K562 (cell line): ENCODE results near the gene GLB1L2. TPM values are rescaled to one million over a fixed set of nuclear protein-coding genes. Genes with fewer than 3 reads are reported as not detected.

Source experiments
- ATAC-seq: fragments of 200-7000 bp; cut with Tn5 transposase; 3 replicates; pipeline ENCODE4 v1.9.1; 2020; ENCODE audit warnings: moderate library complexity
- BruUV-seq: library from RNA; stranded (reverse); fragments of 400-500 nt; replicated peaks from 2 replicates; lab custom pipeline; 2021; lab: Mats Ljungman, UMichigan
- CTCF ChIA-PET: fragments of 300-600 bp; formaldehyde crosslinking; extraction: SDS; loops from one replicate; lab custom pipeline; 2021; ENCODE audit warnings: low intra/inter-chr PET ratio; lab: Yijun Ruan, JAX
- POLR2A ChIA-PET: fragments of 300-600, 350-650 bp; sonication (Branson Sonifier 250); formaldehyde crosslinking; extraction: SDS; loops from one replicate; lab custom pipeline; 2021; ENCODE audit warnings: antibody characterized with exemption, inconsistent platforms; lab: Yijun Ruan, JAX
- DNase-seq, 4 experiments: peaks; one replicate each; pipeline versions ENCODE4 v3.0.0 to v3.0.0-alpha.2; 2011 to 2018; ENCODE audit warnings: low spot score in 3 of 4, mixed read lengths in 3 of 4; ENCODE audit errors: extremely low read depth in 1 of 4
- FAIRE-seq: peaks from 2 replicates; lab custom pipeline; 2011; peaks lifted over from hg19 to GRCh38; lab: Jason Lieb, UNC
- H2AFZ ChIP-seq: 2 replicates; pipeline ENCODE4 v1.6.0; 2011; ENCODE audit warnings: low read depth, low read length, control low read depth, inconsistent platforms
- H3K27ac ChIP-seq: fragments of 200-600 bp; 3 replicates; pipeline ENCODE4 v1.8.0; 2011; ENCODE audit warnings: low read depth, mild to moderate bottlenecking, control low read depth, inconsistent platforms, low read length, moderate library complexity, mixed read lengths; ENCODE audit errors: extremely low read depth
- H3K27me3 ChIP-seq, 2 experiments: fragments of 300-600 bp in 1 of 2; 2 replicates in 1 of 2; 3 replicates in 1 of 2; pipeline versions ENCODE4 v1.6.0 to v1.8.0; 2011; ENCODE audit warnings: inconsistent platforms in 2 of 2, low read length in 2 of 2, mild to moderate bottlenecking in 1 of 2, mixed read lengths in 1 of 2, moderate library complexity in 1 of 2; ENCODE audit not compliant: control insufficient read depth in 2 of 2, insufficient read depth in 2 of 2
- H3K36me3 ChIP-seq: fragments of 300-600 bp; 3 replicates; pipeline ENCODE4 v1.8.0; 2011; ENCODE audit warnings: mild to moderate bottlenecking, low read length, inconsistent platforms; ENCODE audit not compliant: control insufficient read depth, insufficient read depth
- H3K4me1 ChIP-seq, 2 experiments: fragments of 200-600 bp in 1 of 2; replicated peaks in 1 of 2; 2 replicates in 1 of 2; 3 replicates in 1 of 2; pipeline versions ENCODE4 v1.5.1 to v1.8.0; 2011; ENCODE audit warnings: inconsistent platforms in 2 of 2, low read length in 2 of 2, mild to moderate bottlenecking in 1 of 2, mixed read lengths in 1 of 2, moderate library complexity in 1 of 2; ENCODE audit not compliant: control insufficient read depth in 2 of 2, insufficient read depth in 2 of 2
- H3K4me2 ChIP-seq: 2 replicates; pipeline ENCODE4 v1.6.1; 2011; ENCODE audit warnings: low read length, control low read depth, inconsistent platforms, mixed read lengths; ENCODE audit not compliant: insufficient read depth
- H3K4me3 ChIP-seq: fragments of 200-600 bp; sonication (generic), shearing (Covaris generic); 2 replicates; pipeline ENCODE4 v1.5.1; 2016; ENCODE audit warnings: control low read depth, inconsistent platforms
- H3K79me2 ChIP-seq: fragments of 200-600 bp; 3 replicates; pipeline ENCODE4 v1.8.0; 2011; ENCODE audit warnings: low read length, inconsistent platforms; ENCODE audit not compliant: control insufficient read depth, insufficient read depth
- H3K9ac ChIP-seq, 2 experiments: 2 replicates each; pipeline versions ENCODE4 v1.6.0 to v1.6.1; 2011; ENCODE audit warnings: low read depth in 2 of 2, low read length in 2 of 2, control low read depth in 1 of 2, inconsistent platforms in 1 of 2, mild to moderate bottlenecking in 1 of 2, mixed read lengths in 1 of 2; ENCODE audit not compliant: insufficient read depth in 1 of 2
- H3K9me1 ChIP-seq: one replicate; pipeline ENCODE4 v1.6.0; 2011; ENCODE audit warnings: inconsistent platforms, mild to moderate bottlenecking, low read length, moderate library complexity; ENCODE audit not compliant: control insufficient read depth, insufficient read depth
- H3K9me3 ChIP-seq: replicated peaks from 2 replicates; pipeline ENCODE4 v1.5.1; 2011; ENCODE audit warnings: low read depth, low read length, inconsistent platforms; ENCODE audit not compliant: control insufficient read depth, insufficient read depth
- H4K20me1 ChIP-seq: replicated peaks from 2 replicates; pipeline ENCODE4 v1.6.1; 2011; ENCODE audit warnings: low read length, inconsistent platforms, mixed read lengths; ENCODE audit not compliant: control insufficient read depth, insufficient read depth
- HNRNPLL ChIP-seq: fragments of 200-400 bp; formaldehyde crosslinking; IDR thresholded peaks from 2 replicates; pipeline ENCODE4 v1.6.1; 2017; ENCODE audit warnings: low read length, low read depth, mild to moderate bottlenecking; ENCODE audit not compliant: poor library complexity, severe bottlenecking
- L3MBTL2 ChIP-seq: fragments of 450-650 bp; IDR thresholded peaks from 2 replicates; pipeline ENCODE4 v1.6.1; 2016; ENCODE audit warnings: mild to moderate bottlenecking, moderate library complexity
- MEF2D ChIP-seq: conservative IDR thresholded peaks from 2 replicates; pipeline ENCODE4 v1.6.1; 2016; ENCODE audit warnings: low read depth, missing genetic modification characterization, missing compliant biosample characterization
- PCBP2 ChIP-seq: fragments of 200-400 bp; formaldehyde crosslinking; IDR thresholded peaks from 2 replicates; pipeline ENCODE4 v1.6.1; 2018; ENCODE audit warnings: low read length, low read depth, mild to moderate bottlenecking, moderate library complexity; ENCODE audit not compliant: poor library complexity, severe bottlenecking
- PHF20 ChIP-seq: fragments of 450-650 bp; IDR thresholded peaks from 2 replicates; pipeline ENCODE4 v1.6.1; 2018; ENCODE audit not compliant: partially characterized antibody
- RREB1 ChIP-seq: fragments of 250-450 bp; sonication (Bioruptor Pico); IDR thresholded peaks from 2 replicates; pipeline ENCODE4 v1.4.0; 2020
- SOX6 ChIP-seq: fragments of 450-650 bp; IDR thresholded peaks from 2 replicates; pipeline ENCODE4 v1.6.1; 2014; ENCODE audit warnings: mild to moderate bottlenecking
- ZBTB11 ChIP-seq, 3 experiments: fragments of 200-800 bp in 1 of 3; fragments of 250-450 bp in 1 of 3; fragments of 450-650 bp in 1 of 3; sonication (Bioruptor Pico) in 1 of 3; sonication (Bioruptor generic) in 1 of 3; formaldehyde crosslinking in 1 of 3; IDR thresholded peaks; 2 replicates each; pipeline versions ENCODE4 v1.6.1 to v1.8.0; 2016 to 2022; ENCODE audit warnings: mild to moderate bottlenecking in 2 of 3, missing genetic modification characterization in 2 of 3, missing compliant biosample characterization in 1 of 3, moderate library complexity in 1 of 3
- ZNF239 ChIP-seq: fragments of 250-450 bp; sonication (Bioruptor Pico); IDR thresholded peaks from 2 replicates; pipeline ENCODE4 v1.4.0; 2020; ENCODE audit warnings: mild to moderate bottlenecking
- ZNF778 ChIP-seq: fragments of 450-650 bp; formaldehyde crosslinking; IDR thresholded peaks from 2 replicates; pipeline ENCODE4 v1.4.0; 2020; ENCODE audit warnings: mild to moderate bottlenecking, moderate library complexity
- WGBS: fragments of 100-300 bp; shearing (Covaris generic); methylation state at CpG from one replicate; pipeline ENCODE4 v1.1.6; 2016; ENCODE audit warnings: low coverage, mixed read lengths; ENCODE audit not compliant: insufficient coverage; ENCODE audit errors: missing lambda C conversion rate; 5-methylcytosine and 5-hydroxymethylcytosine counted together
- in situ Hi-C: fragments of 300-500 bp; cut with MboI; formaldehyde crosslinking; loops from 4 replicates; pipeline ENCODE4 v1.15.0; 2018; ENCODE audit warnings: inconsistent platforms, mixed read lengths
- intact Hi-C: fragments of 100-400 bp; cut with micrococcal nuclease; formaldehyde crosslinking; loops from 2 replicates; pipeline ENCODE4 v1.14.2; 2022
- polyA plus RNA-seq, 8 experiments: library from polyadenylated mRNA; depleted of rRNA in 4 of 8; stranded (reverse) in 5 of 8; unstranded in 3 of 8; fragments of >200 nt; fragmentation: Nextera tagmentation in 2 of 8; fragmentation: Illumina TruSeq in 1 of 8; extraction: Ambion mirVana in 2 of 8; extraction: Trizol in 1 of 8; gene quantifications; 2 replicates each; pipeline versions ENCODE4 v1.2.1 to v1.2.3, GENCODE V29; 2011 to 2014; ENCODE audit warnings: inconsistent platforms in 1 of 8, missing spikeins in 1 of 8
- total RNA-seq, 7 experiments: library from RNA; depleted of rRNA in 6 of 7; stranded (reverse); fragments of >200 nt in 6 of 7; fragmentation: Illumina TruSeq in 2 of 7; extraction: Trizol in 2 of 7; gene quantifications; 2 replicates each; pipeline versions ENCODE4 v1.2.1 to v1.2.3, GENCODE V29; 2011 to 2021; ENCODE audit warnings: low replicate concordance in 1 of 7

The GLB1L2 gene
- total and polyA plus RNA-seq, 9 of the 15 experiments (the other 6 are each of a cell fraction or from before 2014, with no cell fraction given), result 0.84 to 21.4 (median 13.8) TPM

DNA sequence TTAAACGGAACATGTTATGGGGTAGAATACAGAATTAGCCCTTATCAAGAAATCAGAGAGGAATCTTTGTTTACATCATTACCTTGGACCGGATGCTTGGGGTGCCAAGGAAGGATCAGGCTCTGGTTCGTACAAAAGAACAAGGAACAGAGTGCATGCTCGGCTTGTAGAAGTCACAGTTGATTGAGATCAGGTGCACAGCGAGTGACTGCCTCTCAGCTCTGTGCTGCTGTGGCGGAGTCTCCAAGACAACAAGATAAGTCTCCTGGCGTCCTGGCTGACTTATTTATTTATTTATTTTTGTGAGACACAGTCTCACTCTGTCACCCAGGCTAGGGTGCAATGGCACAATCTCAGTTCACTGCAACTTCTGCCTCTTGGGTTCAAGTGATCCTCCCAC lies 31.8 kb downstream of the GLB1L2 start (continued):
- TF ChIP-seq ZBTB11 (CRISPR knock-in tag; IDR thresholded peaks at IDR 0.05) (no peak), PCBP2 (no peak), L3MBTL2 (no peak), ZNF778 (CRISPR knock-in tag) (no peak), MEF2D (no peak), SOX6 (no peak), HNRNPLL (peak; percentile 34), ZNF239 (CRISPR knock-in tag) (no peak)

DNA sequence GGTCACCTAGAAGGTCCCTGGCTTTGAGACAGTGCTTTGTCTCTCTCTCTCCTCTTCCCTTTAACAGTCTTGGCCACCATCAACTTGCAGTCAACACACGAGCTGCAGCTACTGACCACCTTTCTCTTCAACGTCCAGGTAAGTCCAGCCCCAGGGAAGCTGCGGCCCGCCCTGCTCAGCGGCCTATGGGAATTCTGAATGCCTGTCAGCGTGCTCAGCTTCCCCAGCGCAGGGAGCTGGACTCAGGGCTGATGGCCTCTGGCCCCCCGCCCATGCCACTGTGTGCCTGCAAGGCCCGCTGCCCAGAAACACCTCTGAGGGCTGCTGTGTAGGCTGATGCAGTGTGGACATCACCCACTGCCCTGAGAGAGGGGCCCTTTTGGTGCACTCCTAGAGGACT lies 32.5 kb downstream of the GLB1L2 start:
- FAIRE-seq (no peak), DNase-seq (no peak), ATAC-seq (no peak)
- Histone ChIP-seq H3K9me3 (no peaks in the 10 kb centered on the region), H2AFZ (no peak overlapping the region), H3K27ac (no peak overlapping the region), H3K4me2 (no peak overlapping the region), H3K4me1 (peaks cover 0 to 16% of the 10 kb centered on the region in 2 experiments; a peak in 3 of 5 replicates), H3K9me1 (peaks cover 4% of the 10 kb centered on the region), H4K20me1 (no peaks in the 10 kb centered on the region), H3K79me2 (no peaks in the 10 kb centered on the region), H3K9ac (no peak overlapping the region; a peak in 1 of 4 replicates), H3K36me3 (no peaks in the 10 kb centered on the region; the same call in 2 of the 3 replicates), H3K4me3 (no peak overlapping the region), H3K27me3 (no peaks in the 10 kb centered on the region)
- in situ Hi-C loops, result no loop called here
- ChIA-PET CTCF (no interaction called here), POLR2A (no interaction called here)
- intact Hi-C loops, result no loop called here
- no TSS peak for BruUV-seq
- WGBS, result 62% methylated on average over 9 of the region's 9 CpGs
- TF ChIP-seq RREB1, result no peak
- TF ChIP-seq PHF20, result no peak
